GM10847 (cell line): ENCODE results near the gene LAMA4.

Experiments used
- POLR2A ChIP-seq: IDR thresholded peaks from 2 replicates; pipeline ENCODE4 v1.6.1; 2011; ENCODE audit not compliant: insufficient read length; ENCODE audit errors: extremely low read depth

Gene LAMA4

GRCh38 chr6:112216662-112217551, 37.5 kb downstream of the LAMA4 start:
- no peak for TF ChIP-seq POLR2A

DNA sequence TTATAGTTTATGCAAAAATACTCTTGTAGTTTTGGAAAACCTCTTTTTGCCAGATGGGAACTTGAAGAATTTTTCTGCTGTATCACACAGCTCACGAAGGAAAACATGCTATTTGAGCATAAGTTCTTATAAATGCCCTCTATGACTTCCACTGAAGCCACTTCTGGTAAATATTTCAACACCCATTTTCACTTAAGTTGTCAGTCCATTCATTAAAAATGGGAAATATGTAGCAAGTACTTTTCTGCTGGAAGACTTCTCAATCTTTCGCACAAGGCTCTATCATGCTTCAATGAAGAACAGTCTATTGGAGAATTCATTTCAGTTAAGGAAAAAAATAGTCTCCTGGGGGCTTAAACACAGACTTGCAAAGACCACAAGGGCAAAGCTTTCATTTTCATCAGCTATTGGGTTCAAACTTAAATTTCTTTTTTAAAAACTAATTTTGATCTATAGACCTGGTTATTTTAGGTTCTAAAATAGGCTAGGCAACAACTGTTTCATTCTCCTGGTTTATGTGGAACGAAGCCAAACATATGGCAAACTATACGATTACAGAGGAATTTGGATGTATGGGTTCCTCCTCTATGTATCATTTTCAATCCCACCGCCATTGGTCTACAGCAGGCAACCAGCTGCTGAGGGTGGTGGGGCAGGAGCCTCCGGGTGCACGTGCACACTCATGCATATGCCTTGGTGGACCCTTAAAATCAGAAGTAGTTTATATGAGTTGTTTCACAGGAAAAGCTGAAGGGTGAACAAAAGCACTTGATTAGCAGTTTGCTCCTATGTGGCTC, 38.7 kb downstream of the LAMA4 start:
- TF ChIP-seq POLR2A: no peak

GRCh38 chr6:112214739-112215269, 39.6 kb downstream of the LAMA4 start:
- TF ChIP-seq POLR2A: no peak

- TF ChIP-seq POLR2A: no peak
Observed at GRCh38 chr6:112210852-112211251, 43.5 kb downstream of the LAMA4 start.

GRCh38 chr6:112209131-112209530, 45.2 kb downstream of the LAMA4 start:
- no peak for TF ChIP-seq POLR2A

- TF ChIP-seq POLR2A: no peak
Observed at GRCh38 chr6:112207776-112208175, 46.6 kb downstream of the LAMA4 start.

DNA sequence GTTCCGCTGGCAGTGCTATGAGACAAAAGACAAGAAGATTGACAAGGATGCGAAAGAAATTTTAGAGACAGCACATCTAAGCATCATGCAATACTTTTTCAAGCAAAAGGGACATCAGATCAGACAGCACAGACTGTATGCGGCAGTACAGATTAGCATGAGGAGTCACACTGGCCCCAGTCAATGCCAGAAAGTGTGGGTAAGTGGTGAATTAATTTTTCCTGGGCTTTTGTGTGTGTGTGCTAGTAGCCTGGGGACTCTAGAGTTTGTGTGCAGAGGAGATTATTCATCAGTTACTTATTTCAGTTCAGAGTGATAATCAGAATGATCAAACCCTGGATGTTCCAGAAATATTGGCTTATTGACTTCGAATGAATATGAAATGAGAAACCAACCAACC, 47.2 kb downstream of the LAMA4 start:
- TF ChIP-seq POLR2A: no peak

DNA sequence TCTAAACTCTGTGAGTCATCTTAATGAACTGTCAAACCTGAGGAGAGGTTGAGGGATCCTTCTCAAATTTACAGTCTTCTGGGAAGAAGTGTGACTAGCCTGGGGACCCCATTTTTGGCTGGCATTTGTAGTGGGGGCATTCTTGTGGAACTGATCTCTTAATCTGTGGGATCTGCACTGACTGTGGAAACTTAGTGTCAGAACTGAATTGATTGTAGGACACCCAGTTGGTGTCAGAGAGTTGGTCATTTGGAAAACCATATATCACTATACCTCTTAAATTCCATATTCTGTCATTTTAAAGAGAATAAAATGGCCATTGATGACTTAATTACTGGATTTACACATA, 48.3 kb downstream of the LAMA4 start:
- TF ChIP-seq POLR2A: no peak

DNA sequence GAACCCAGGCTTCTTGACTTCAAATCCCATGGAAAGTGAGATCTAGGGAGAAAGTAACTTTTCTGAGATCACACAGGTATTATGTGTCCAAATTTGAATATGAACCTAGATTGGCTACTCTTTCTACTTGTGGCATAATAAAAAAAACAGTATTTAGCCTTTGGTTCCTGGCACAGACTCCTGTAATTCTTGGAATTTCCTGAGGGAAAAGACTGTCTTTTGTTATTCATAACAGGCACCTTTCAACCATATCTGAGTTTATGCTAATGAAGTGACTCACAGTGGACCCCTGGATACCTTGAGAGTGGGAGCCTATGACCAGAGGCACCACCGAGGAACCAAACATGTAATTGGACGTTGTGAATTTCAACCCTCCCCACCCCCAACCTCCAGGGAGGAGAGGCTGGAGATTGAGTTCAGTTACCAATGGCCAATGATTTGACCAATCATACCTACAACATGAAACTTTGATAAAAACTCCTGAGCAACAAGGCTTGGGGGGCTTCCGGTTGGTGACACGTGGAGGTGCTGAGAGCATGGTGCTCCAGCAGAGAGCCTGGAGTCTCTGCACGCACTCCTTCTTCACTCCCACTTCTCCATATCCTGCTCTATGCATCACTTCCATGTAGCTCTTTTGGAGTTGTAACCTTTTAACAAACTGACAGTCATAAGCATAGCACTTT, 48.8 kb downstream of the LAMA4 start:
- no peak for TF ChIP-seq POLR2A

DNA sequence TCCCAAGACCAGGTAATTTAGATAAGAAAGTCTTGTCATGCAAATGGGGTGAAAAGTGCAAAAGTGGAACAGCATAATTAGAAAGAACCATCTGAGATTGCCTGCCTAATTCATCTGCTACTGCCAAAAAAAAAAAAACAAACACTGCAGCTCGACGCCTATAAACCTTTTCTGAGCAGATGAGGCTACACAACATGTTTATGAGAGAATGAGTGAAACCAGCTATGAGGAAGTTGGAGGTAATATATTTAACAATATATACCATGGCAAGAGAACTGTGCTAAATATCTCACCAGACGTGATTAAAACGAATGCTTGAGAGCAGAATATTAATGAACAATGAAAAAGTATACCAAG, 50.0 kb downstream of the LAMA4 start:
- no peak for TF ChIP-seq POLR2A

GRCh38 chr6:112203577-112204349, 50.6 kb downstream of the LAMA4 start:
- no peak for TF ChIP-seq POLR2A

DNA sequence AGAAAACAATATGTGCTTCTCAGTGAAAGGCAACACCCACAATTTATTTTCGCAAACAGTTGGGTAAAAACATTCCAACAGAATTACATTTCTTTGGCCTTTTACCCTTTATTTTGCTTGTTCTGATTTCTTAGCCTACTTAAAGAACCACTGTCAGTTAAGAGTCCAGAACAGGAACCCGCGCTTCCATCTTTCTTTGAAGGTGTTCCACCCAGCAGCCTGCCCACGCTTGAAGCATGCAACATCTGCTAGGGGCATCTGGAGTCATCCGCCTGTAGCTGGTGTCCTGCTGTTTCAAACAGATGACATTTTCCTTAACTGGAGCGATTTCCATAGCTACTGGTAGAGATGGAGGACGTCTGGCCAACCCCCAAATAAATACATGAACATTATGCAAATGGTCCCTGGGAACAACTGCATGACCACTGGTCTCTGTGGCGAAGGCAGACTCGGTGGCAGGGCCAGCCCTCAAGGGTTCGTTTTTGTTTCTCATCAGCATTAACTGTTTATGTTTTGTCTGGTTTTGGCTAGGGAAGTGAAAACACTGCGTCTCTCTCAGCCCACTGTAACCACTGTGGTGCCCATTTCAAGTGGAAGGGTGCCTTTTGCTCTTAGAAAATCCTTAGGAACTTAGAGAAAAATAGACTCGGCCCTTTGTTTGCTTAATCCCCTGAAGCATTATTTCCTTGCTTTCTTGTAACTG, 51.6 kb downstream of the LAMA4 start:
- TF ChIP-seq POLR2A: no peak

DNA sequence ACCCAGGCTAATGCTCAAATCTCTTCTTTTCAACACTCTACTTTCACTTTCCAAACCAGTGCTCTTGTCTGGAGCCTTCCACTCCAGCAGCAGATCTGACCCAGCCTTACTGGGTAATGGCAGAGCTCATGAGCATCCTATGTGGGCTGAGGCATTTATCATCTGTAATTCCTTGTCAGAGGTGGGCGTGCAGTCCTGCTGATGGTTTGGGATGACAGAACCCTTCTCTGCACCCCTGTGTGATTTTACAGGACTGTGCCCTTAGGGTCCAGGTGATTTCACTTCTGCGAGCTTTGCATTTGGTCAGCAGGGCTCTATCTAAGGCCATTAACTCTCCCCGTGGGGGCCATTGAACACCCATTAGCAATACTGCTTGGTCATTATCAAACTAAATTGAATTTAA, 55.4 kb downstream of the LAMA4 start:
- no peak for TF ChIP-seq POLR2A

DNA sequence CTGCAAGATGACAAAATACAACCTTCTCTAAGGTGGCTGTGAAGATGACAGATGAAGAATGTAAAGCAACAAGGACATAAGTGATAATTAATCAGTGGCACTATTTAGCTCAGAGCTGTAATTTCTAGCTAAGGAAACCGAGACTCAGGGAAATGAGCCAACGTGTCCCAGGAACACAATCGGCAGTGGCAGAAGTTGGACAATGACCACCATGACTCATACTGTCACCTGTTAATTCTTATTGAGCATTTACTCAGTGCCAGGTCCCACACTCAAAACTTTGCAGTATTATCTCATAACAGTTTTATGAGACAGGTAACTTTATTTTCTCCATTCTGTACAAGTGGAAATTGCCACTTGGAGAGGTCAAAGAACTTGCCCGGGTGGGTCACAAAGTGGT, 55.8 kb downstream of the LAMA4 start:
- no peak for TF ChIP-seq POLR2A

DNA sequence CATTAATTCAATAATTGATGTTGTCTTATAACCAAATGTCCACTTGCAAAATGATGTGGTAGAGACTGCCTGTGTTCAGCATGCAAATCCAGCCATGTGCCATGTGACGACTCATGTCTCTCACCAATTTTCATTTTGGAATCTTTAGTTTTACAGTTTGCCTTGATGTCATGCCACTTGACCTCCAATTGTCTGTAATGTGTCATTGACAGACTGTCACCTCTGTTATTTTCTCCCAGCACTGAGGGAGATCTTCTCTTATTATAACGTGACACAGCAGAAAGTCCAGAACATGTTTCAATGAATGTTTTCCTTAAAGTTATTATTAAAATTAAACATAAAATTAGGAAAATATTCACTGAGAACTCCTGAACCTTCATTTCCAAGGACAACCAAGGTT, 56.7 kb downstream of the LAMA4 start:
- TF ChIP-seq POLR2A: no peak

DNA sequence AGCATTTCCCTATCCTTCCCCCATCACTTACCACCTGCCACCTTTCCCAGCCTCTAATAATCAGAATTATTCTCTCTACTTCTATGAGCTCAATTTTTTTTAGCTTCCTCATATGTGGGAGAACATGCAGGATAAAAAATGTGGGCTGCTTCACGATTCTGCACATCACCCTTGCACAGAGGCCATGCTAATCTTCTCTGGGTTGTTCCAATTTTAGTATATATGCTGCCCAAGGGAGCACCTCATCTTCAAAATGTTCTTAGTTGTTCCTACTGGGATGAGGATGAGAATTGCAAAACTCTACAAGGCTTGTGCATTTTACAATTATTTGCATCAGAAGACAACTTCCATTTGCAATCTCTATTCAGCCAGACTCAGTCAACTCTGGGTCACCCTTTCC, 58.1 kb downstream of the LAMA4 start:
- no peak for TF ChIP-seq POLR2A
